DOHH2 (cell line): ENCODE data around the gene ESRRG.

Experiments used
- EZH2phosphoT487 ChIP-seq: fragments of 200-600 bp; sonication (generic); IDR thresholded peaks from 2 replicates; pipeline ENCODE4 v1.6.1; 2017; ENCODE audit warnings: borderline replicate concordance, mild to moderate bottlenecking, antibody characterized with exemption, low read length, moderate library complexity, mixed read lengths
- TF ChIP-seq, protein P1 (sequence below): fragments of 200-600 bp; sonication (generic); IDR thresholded peaks from one replicate; pipeline ENCODE4 v1.5.1; 2014; ENCODE audit warnings: antibody characterized with exemption, mild to moderate bottlenecking, low read depth, low read length; ENCODE audit not compliant: poor library complexity, severe bottlenecking

DNA sequence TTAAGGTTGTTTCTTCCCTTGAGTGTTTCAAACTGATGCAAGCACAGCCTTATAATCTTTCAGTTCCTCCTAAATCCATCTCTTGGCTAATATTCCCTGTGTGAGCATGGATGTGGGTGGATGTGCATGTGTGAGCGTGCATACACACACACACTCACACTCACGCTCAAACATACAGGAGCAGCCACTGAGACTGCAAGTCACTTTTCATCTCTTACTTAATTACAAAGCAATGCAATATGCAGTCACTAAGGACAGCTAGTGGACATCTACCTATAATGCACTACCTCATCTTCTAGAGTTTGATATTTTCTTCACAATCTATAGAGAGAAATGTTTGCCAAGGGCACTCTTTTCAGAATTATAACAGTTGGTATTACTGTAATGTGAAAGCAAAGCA, 1.4 kb downstream of the ESRRG start:
- TF ChIP-seq, protein P1, sequence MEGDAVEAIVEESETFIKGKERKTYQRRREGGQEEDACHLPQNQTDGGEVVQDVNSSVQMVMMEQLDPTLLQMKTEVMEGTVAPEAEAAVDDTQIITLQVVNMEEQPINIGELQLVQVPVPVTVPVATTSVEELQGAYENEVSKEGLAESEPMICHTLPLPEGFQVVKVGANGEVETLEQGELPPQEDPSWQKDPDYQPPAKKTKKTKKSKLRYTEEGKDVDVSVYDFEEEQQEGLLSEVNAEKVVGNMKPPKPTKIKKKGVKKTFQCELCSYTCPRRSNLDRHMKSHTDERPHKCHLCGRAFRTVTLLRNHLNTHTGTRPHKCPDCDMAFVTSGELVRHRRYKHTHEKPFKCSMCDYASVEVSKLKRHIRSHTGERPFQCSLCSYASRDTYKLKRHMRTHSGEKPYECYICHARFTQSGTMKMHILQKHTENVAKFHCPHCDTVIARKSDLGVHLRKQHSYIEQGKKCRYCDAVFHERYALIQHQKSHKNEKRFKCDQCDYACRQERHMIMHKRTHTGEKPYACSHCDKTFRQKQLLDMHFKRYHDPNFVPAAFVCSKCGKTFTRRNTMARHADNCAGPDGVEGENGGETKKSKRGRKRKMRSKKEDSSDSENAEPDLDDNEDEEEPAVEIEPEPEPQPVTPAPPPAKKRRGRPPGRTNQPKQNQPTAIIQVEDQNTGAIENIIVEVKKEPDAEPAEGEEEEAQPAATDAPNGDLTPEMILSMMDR: no peak
- no peak for TF ChIP-seq EZH2phosphoT487
